Progenitor cell of endocrine pancreas (in vitro differentiated cells): ENCODE measurements around the gene CCDC88C. TPM values are rescaled to one million over a fixed set of nuclear protein-coding genes. Genes with fewer than 3 reads are reported as not detected.

Experiments used
- DNase-seq: peaks from one replicate; pipeline ENCODE4 v3.0.0; 2021; ENCODE audit warnings: low spot score; ENCODE audit not compliant: unreplicated experiment
- H3K27ac Mint-ChIP-seq: 2 replicates; pipeline ENCODE4 v1.8.0; 2021; ENCODE audit warnings: mild to moderate bottlenecking, moderate library complexity, mixed read lengths
- H3K27me3 Mint-ChIP-seq: 2 replicates; pipeline ENCODE4 v1.8.0; 2021; ENCODE audit warnings: mixed read lengths
- H3K36me3 Mint-ChIP-seq: 2 replicates; pipeline ENCODE4 v1.8.0; 2022; ENCODE audit warnings: mixed read lengths; ENCODE audit not compliant: insufficient read depth
- H3K4me1 Mint-ChIP-seq: 2 replicates; pipeline ENCODE4 v1.8.0; 2021; ENCODE audit warnings: low read depth, mixed read lengths
- H3K4me3 Mint-ChIP-seq: 2 replicates; pipeline ENCODE4 v1.8.0; 2021; ENCODE audit warnings: low read depth, mild to moderate bottlenecking, moderate library complexity, mixed read lengths
- H3K9me3 Mint-ChIP-seq: 2 replicates; pipeline ENCODE4 v1.8.0; 2021; ENCODE audit warnings: low read depth, mixed read lengths
- CTCF ChIP-seq: fragments of 200-600 bp; sonication (generic); IDR thresholded peaks from one replicate; pipeline ENCODE4 v1.5.0; 2021; ENCODE audit warnings: antibody characterized with exemption, mild to moderate bottlenecking; ENCODE audit not compliant: unreplicated experiment
- total RNA-seq: library from RNA; stranded (reverse); gene quantifications from 2 replicates; pipeline ENCODE4 v1.2.1, GENCODE V29; 2021

CCDC88C gene
- total RNA-seq, 1 donor from 2014 or later, result 78.1 TPM

- H3K4me1 Mint-ChIP-seq, result peaks cover 7% of the 10 kb centered on the region
- H3K9me3 Mint-ChIP-seq, result no peaks in the 10 kb centered on the region
Observed at GRCh38 chr14:91333650-91334039, 84.0 kb downstream of the CCDC88C start.

GRCh38 chr14:91332986-91333649 lies 84.5 kb downstream of the CCDC88C start:
- DNase-seq, result no peak
- H3K27me3 Mint-ChIP-seq, result no peaks in the 10 kb centered on the region
- H3K4me1 Mint-ChIP-seq, result peaks cover 7% of the 10 kb centered on the region
- H3K27ac Mint-ChIP-seq, result no peak overlapping the region
- no peak overlapping the region for H3K4me3 Mint-ChIP-seq
- H3K36me3 Mint-ChIP-seq, result peaks cover 6% of the 10 kb centered on the region
- no peaks in the 10 kb centered on the region for H3K9me3 Mint-ChIP-seq
- no peak for TF ChIP-seq CTCF

More at GRCh38 chr14:91333650-91334039, 84.0 kb downstream of the CCDC88C start:
- Mint-ChIP-seq H3K36me3 (peaks cover 6% of the 10 kb centered on the region), H3K27me3 (no peaks in the 10 kb centered on the region), H3K27ac (no peak overlapping the region), H3K4me3 (no peak overlapping the region)
- no peak for TF ChIP-seq CTCF
- no peak for DNase-seq

- Mint-ChIP-seq H3K4me3 (no peak overlapping the region), H3K9me3 (no peaks in the 10 kb centered on the region), H3K4me1 (peaks cover 7% of the 10 kb centered on the region), H3K27ac (peak overlapping the region; percentile 50), H3K27me3 (no peaks in the 10 kb centered on the region), H3K36me3 (peaks cover 6% of the 10 kb centered on the region)
- no peak for TF ChIP-seq CTCF
- no peak for DNase-seq
Observed at GRCh38 chr14:91332171-91332985, 85.2 kb downstream of the CCDC88C start.

GRCh38 chr14:91331721-91332120 lies 85.9 kb downstream of the CCDC88C start:
- TF ChIP-seq CTCF, result no peak
- H3K27me3 Mint-ChIP-seq, result no peaks in the 10 kb centered on the region
- no peak for DNase-seq
- no peak overlapping the region for H3K4me3 Mint-ChIP-seq
- H3K36me3 Mint-ChIP-seq, result peaks cover 6% of the 10 kb centered on the region
- H3K4me1 Mint-ChIP-seq, result peaks cover 7% of the 10 kb centered on the region
- no peaks in the 10 kb centered on the region for H3K9me3 Mint-ChIP-seq
- H3K27ac Mint-ChIP-seq, result no peak overlapping the region

- TF ChIP-seq CTCF, result no peak
- H3K27ac Mint-ChIP-seq, result peak overlapping the region; percentile 66
- no peaks in the 10 kb centered on the region for H3K9me3 Mint-ChIP-seq
- DNase-seq, result no peak
- H3K36me3 Mint-ChIP-seq, result peaks cover 6% of the 10 kb centered on the region
- H3K4me3 Mint-ChIP-seq, result no peak overlapping the region
- no peaks in the 10 kb centered on the region for H3K27me3 Mint-ChIP-seq
- H3K4me1 Mint-ChIP-seq, result peaks cover 7% of the 10 kb centered on the region
Observed at GRCh38 chr14:91330856-91331255, 86.8 kb downstream of the CCDC88C start.
